HG03045 (cell line): ENCODE results near the gene GTPBP2.
"Not testable (repeated sequence)": the region's sequence is repeated elsewhere in the genome, so short reads cannot be mapped to it uniquely, and the experiment has no call there.

Source experiments
- ATAC-seq: cut with Tn5 transposase; IDR thresholded peaks from one replicate; pipeline ENCODE4 v1.9.1; 2021; ENCODE audit warnings: mild to moderate bottlenecking, moderate library complexity; ENCODE audit not compliant: unreplicated experiment

Gene GTPBP2

DNA sequence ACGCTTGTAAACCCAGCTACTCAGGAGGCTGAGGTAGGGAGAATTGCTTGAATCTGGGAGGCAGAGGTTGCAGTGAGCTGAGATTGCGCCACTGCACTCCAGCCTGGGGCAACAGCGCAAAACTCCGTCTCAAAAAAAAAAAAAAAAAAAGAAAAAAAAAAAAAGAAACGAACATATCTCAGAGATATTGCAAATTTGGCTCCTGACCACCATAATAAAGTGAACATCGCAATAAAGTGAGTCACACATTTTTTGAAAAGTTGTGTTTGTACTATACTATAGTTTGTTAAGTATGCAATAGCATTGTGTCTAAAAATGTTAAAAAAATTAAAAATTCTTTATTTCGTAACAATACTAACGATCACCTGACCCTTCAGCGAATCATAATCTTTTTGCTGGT is 29.1 kb upstream of the GTPBP2 start:
- no peak for ATAC-seq

DNA sequence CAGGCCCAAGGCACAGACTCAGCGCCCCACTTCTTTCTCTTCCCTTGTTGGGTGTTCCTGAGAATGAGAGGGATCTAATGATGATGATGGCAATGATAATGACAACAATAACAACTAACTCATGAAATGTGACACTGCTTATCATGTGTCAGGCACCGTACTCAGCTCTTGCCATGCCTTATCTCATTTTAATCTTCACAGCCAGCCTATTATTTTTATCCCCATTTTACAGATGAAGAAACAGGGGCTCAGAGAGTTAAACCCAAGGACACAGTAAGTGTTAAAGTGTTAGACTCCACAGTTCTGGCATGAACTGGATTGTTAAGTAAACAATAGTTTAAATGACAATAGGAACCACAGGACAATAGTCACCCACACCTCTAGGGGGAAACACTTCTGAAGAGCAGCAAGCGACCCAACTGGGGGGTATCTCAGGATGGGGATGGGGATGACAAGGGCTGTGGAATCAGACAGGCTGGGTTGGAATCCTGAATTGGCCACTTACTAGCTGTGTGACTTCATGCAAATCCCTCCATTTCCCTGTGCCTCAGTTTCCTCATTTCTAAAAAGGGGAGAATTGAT is 28.2 kb upstream of the GTPBP2 start:
- no peak for ATAC-seq

DNA sequence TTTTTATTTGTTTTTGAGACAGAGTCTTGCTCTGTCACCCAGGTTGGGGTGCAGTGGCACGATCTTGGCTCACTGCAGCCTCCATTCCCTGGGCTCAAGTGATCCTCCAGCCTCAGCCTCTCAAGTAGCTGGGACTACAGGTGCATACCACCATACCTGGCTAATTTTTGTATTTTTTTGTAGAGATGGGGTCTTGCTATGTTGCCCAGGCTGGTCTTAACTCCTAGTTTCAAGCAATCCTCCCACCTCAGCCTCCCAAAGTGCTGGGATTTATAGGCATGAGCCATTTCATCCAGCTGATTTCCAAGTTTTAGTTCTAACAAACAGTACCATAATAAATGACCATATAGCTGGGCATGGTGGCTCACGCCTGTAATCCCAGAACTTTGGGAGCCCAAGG is 23.8 kb upstream of the GTPBP2 start:
- ATAC-seq = not testable (repeated sequence)

DNA sequence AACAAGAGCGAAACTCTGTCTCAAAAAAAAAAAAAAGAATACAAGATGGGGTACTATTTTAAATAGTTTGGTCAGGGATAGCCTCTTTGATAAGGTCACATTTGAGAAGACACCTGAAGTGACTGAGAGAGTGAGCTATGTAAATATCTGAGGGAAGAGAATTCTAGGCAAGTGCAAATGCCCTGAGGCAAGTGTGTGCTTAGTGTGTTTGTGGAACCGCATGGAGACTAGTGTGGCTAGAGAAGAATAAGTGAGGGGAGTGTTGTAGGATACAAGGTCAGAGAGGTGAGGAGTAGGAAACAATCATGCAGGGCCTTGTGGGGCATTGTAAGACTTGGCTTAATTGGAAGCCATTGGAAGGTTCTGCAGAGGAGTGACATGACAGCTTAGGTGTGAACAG is 19.2 kb upstream of the GTPBP2 start:
- ATAC-seq = no peak

DNA sequence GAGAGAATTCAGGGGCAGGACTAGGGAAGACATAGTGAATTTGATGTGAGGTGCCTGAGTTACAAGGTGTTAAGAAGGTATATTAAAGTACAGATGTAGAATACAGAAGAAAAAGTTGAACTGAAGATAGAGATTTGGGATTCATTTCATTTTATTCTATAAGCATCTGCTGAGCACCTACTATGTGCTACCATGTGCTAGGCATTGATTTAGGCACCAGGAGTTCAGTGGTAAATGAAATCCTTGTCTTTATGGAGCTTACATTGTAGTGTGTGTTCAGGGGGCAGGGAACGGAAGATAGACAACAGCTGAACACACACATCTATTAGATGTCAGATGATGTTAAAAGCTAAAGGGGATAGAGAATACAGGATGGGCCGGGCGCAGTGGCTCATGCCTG is 18.5 kb upstream of the GTPBP2 start:
- ATAC-seq = no peak

DNA sequence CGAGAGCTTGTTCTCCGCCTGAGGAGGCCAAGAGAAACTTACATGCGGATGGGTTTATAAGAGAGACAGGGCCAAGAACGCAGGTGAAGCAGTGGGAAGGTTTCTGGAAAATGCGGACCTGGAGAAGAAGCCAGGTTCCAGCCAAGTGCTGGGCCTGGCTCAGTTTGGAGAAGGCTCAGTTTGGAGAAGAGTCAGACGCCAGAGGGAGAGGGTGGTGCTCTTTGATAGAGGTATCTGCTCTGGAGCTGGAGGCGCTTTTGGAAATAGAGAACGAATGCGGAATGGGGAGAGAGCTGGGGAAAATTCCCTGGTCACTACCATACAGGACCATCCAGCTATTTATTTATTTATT is 16.5 kb upstream of the GTPBP2 start:
- no peak for ATAC-seq

DNA sequence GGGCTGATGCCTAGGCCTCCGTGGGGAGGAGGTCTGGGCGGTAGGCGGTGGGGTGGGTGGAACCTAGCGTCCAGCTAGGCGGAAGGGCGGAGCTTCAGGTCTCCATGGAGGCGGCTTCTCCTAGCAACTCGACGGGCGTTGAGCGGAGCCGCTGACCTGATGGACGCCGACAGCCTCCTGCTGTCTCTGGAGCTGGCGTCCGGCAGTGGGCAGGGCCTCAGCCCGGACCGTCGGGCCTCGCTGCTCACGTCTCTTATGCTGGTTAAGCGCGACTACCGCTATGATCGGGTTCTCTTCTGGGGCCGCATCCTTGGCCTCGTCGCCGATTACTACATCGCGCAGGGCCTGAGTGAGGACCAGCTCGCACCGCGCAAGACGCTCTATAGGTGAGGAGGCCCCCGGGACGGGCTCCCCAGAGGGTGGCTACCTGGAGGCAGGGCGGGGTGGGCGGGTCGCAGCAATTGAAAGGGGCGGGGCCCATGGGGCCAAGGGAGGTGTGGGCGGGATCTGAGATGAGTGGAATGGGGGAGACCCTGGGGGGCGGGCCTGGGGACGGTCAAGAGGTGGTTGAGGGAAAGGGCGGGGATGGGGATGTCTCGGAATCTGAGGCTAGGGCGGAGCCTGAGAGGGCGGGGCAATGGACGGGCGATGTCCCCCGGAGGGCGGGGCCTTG is 16.0 kb upstream of the GTPBP2 start, which contains the start of gene RSPH9:
RSPH9 (plus strand) TSS at position 97 of the 673 bp plus-strand sequence; CDS start at position 160, 63 bp downstream.
- no peak for ATAC-seq

DNA sequence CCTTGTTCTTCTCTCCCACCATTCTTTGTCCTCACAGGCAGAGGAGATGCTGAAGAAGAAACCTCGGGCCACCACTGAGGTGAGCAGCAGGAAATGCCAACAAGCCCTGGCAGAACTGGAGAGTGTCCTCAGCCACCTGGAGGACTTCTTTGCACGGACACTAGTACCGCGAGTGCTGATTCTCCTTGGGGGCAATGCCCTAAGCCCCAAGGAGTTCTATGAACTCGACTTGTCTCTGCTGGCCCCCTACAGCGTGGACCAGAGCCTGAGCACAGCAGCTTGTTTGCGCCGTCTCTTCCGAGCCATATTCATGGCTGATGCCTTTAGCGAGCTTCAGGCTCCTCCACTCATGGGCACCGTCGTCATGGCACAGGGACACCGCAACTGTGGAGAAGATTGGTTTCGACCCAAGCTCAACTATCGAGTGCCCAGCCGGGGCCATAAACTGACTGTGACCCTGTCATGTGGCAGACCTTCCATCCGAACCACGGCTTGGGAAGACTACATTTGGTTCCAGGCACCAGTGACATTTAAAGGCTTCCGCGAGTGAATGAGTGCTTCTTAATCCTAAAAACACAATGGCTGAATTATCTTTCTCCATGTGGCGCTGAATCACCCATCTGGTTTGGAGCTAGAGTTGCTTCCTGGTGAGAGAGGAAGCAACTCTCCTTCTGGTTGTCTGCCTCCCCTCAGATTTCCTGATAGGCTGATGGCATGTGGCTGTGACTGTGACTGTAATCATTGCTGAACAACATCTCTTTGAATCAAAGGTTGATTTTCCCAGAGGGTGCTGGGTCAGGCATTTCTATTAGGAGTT is 11.1 kb upstream of the GTPBP2 start:
- no peak for ATAC-seq

DNA sequence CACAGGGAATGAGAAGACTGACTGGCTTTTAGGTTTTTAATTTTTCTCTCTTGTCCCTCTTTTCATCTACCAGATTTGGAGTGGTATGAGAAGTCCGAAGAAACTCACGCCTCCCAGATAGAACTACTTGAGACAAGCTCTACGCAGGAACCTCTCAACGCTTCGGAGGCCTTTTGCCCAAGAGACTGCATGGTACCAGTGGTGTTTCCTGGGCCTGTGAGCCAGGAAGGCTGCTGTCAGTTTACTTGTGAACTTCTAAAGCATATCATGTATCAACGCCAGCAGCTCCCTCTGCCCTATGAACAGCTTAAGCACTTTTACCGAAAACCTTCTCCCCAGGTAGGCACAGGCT is 7.2 kb upstream of the GTPBP2 start:
- ATAC-seq = no peak

DNA sequence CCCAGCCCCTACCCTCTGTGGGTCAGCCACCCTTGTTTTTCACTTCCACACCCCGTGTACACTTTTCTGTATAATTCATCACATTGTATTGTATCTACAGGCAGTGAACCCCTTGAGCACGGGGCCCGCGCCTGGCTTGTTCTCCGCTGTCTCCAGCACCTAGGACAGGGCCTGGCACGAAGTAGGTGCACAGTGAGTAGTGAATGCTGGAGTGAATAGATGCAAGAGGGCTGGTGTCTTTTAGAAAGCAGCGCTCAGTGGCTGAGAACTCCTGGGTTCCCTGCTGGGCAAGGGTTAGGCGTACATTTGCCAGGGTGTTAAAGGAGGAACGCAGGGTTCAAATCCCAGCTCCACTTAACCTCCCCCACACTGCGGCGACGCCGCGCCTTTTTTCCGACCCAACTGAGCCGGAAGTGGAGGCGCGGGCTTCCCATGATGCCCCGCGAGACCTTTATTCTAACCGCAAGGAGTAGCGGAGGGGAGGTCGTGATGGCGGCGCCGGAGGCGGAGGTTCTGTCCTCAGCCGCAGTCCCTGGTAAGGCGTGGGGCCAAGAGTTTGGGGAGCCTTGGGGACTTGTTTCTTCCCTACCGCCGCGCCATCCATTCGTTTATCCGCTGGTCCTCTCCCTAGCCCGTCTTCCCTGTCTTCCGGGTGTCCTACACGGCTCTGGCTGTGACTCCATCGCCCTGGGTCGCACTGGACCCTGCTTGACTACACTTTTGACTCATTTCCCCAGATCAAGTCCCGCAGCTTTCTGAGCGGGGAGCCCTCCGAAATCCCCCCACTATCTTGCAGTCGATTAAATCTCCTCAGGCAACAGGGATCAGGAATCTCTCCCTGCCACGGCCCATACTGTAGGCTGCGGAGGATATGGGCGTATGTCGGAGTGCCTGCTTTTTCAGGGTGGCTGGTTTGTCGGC is 6.6 kb upstream of the GTPBP2 start, which contains the start of gene MAD2L1BP:
MAD2L1BP (plus strand) TSS at position 454 of the 921 bp plus-strand sequence; CDS start at position 490, 36 bp downstream.
- ATAC-seq = peak; percentile 85

DNA sequence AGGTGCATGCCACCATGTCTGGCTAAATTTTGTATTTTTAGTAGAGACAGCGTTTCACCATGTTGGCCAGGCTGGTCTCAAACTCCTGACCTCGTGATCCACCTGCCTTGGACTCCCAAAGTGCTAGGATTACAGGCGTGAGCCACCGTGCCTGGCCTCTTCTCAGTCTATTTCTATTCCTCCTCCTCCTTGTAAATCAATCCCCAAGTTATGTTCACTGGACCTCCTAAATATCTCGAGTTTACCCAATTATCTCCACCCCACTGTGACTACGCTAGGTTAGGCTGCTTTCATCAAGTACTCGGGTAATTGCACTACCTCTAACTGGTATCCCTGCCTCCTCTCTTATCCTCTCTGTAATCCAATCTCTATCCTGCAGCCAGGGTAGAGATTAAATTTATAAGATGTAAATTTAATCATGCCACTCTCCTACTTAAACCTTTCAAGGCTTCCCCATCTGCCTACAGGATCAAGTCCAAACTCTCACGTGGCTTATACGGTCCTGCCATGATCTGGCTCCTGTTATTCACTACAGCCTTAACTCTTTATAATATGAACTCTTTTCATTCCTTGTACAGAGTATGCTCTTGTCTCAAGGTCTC is 5.7 kb upstream of the GTPBP2 start:
- ATAC-seq = no peak

DNA sequence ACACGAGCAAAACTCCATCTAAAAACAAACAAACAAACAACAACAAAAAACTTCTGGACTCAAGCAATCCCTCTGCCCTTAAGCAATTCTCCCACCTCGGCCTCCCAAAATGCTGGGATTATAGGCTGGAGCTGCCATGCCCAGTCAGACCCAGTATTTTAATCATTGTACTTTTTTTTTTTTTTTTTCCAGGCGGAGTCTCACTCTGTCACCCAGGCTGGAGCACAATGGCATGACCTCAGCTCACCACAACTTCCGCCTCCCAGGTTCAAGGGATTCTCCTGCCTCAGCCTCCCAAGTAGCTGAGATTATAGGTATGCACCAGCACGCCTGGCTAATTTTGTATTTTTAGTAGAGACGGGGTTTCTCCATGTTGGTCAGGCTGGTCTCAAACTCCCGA is 3.9 kb upstream of the GTPBP2 start:
- ATAC-seq = not testable (repeated sequence)

DNA sequence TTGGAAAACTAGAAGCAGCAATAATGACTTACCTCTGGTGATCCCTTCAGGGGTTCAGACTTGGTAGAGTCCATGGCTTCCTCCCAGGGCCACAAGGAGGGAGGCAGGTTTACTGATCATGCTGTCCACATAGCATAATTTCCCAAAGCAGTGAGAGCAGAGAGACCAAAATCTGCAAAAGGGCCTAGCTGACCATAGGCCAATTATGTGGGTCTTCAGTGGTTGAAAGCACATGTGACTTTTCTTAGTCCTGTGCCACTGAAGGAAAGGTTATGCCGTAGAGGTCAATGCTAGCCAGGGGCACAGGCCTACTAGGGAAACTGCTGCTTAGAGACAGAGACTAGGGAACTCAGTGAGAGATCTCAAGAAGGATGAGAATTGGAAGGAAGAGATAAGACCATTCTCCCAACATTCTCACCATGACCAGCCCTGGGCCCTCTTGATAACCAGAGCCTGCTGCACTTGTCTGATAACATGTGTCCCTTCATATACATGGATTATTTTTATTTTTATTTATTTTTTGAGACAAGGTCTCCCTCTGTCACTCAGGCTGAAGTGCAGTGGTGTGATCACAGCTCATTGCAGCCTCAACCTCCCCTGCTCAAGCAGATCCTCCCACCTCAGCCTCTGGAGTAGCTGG is 2.0 kb upstream of the GTPBP2 start:
- ATAC-seq = no peak

DNA sequence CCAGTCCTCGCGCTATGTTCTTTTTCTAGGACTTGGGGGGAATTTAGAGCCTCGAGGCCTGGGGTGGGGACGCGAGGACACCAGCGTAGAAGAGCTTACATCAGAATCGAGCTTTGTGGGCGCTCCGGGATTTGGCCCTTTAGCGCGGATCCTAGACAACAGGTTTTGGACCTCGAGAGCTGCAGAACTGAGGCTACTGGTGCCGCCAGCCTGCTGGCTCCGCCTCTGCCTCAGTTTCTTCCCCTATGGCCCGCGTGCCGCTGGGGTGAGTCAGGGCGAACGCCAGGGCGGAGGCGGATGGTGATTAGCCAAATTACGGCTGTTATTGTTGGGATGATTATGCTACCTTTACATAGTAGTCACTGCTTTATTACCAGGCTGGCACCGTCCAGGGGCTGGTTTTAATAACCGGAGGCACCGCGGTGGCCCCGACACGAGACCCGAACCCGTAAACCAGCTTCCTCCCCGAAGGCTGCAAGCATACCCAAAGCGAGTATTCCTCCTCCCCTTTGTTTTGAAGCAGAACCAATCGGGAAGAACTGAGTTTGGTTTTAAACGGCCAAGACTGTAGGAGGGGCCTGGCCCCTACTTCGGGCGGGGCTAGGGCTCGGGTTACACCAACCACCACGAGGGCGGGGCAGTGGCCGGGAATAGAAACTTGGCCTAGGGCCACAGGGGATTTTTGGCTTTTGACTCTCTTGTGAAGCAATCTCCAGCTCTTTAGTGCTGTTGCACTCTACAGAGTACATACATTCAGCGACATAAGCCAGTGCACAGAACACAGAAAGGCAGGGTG is 639 bp upstream of the GTPBP2 start:
- peak; percentile 65 for ATAC-seq

DNA sequence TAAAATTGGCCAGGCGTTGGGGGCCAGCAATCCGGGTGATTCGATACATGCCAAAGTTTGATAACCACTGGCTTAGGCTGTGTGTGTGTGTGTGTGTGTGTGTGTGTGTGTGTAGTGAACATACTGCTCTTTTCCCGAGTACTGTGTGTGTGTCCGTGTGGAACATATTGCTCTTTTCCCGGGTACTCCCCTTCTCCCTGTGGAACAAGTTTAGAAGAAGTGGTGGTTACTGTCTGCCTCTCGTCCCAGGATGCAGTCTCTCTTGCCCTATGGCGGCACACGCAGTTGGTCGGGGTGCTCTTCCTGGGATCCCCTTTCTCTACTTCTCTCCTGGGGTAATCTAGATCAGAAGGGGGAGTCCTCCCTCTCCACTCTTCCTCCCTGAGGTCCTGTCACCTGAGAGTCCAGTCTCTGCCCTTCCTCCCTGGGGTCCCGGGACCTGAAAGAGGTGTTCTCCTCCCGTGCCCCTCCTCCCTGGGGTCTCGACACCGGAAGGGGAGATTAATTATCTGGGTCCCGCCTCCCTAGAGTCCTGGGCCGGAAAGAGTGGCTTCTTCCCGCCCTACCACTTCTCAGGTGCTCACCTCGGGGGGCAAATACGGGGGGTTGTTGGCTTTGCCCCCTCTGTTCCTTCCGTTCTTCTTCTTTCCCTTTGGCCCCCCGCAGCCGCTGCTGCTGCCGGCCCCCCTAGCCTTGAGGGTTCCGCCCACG is 516 bp downstream of the GTPBP2 start:
- ATAC-seq = peak; percentile 15

DNA sequence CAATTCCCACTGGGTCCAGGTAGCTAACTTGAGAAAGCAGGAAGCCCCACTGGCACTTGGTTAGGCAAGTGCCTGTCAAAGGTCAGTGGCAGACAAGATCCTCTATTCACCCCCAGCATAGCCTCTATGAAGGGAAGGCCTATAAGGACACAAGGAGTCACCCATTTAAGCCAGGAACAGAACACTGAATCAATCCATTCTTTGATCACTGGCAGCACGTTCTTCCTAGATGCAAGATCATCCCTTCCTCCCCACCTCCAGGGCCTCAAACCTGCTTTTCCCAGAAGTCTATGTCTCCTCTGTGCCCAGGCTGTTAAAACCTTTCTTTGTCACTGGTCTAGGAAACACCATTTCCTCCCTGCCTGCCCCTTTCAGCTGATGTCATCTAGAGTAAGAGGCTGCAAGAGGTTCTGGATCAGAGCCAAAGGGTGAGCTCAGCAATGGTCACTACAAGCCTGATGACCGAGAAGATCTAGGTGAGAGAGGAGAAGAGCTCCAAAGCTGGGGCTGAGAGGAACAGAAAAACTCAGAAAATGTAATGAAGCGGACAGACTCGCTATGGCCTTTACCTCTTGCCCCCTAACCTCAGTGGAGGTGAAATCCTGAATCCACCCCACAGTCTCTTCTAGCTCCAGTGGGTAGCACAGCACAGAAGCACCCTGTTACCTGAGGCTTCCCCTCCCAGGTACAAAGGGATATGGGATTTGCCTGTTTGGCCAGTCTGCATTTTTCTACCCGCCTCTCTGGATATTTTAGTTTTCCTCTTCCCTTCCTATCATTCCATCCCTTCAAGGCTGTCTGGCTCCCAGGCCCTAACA is 1.8 kb downstream of the GTPBP2 start:
- ATAC-seq = no peak

DNA sequence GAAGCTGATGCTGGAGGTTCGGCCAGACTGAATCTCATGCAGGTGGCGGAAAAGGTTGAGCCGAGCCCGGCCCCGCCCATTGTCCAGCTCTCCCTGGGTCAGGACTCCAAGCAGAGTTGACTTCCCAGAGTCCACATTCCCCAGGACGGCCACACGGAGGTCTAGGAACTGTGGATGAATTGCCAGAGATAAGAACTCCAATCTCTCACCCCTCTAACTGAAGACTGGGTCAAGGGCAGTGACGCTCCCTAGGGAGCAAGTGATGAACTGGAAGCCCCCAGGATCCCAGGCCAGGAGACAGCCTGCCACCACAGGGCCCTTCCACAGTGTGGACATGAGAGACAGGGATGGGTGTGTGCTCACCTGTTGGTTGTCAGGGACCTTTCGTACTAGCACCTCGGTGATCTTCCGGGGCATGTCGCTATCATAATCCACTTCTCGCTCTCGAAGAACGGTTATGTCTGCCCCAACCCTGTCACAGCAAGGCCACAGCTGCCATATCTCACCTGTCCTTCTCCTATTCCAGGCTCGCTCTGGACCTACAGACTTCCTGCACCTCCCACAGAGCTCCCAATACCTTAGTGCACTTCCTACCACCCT is 3.6 kb downstream of the GTPBP2 start:
- no peak for ATAC-seq
